ENCODE measurements around the gene ZBTB44. TPM values are rescaled to one million over a fixed set of nuclear protein-coding genes. Genes with fewer than 3 reads are reported as not detected.
"Not testable (repeated sequence)": the region's sequence is repeated elsewhere in the genome, so short reads cannot be mapped to it uniquely, and the experiment has no call there.

The ZBTB44 gene
- total RNA-seq, 1 experiment from 2014 or later: 66.4 TPM

DNA sequence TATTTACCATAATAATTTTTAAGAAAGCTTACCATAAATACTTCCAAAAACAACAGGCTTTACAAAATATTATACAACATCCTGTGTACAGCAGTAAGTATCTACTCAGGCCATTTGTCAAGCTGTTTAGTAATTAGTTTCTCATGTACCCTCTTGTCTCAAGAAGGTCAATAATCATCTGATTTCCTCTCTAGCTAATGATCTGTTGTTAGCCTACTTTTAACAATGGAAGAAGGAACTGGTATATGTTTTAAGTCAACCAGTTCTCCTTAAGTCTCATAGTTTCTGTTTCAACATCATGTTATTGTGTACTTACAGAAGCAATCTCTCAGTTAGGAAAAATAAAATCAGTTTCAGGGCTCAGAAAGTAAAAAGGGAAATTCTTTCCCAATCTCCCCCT is 81.2 kb downstream of the ZBTB44 start:
- ATAC-seq; H3K27ac ChIP-seq (ENCODE audit: low read length); BruUV-seq (replicated peaks); CTCF ChIA-PET; H3K4me3 ChIP-seq (ENCODE audit: low read depth in 2 of 2, low read length in 2 of 2); POLR2A ChIA-PET; H3K27me3 ChIP-seq (ENCODE audit: control insufficient read depth, insufficient read depth, low read length); DNase-seq (ENCODE audit: low read depth, low spot score); H3K9me3 ChIP-seq (ENCODE audit: control insufficient read depth, insufficient read depth, low read depth, low read length); H3K4me1 ChIP-seq (ENCODE audit: control insufficient read depth, insufficient read depth, low read length); in situ Hi-C loops (cut with HindIII; ENCODE audit: low pct_unique_long_range_greater_than_20kb, low sequenced_read_pairs); intact Hi-C loops (cut with micrococcal nuclease; ENCODE audit: unreplicated experiment): not testable (repeated sequence)
- peaks cover 23% of the 10 kb centered on the region for H3K36me3 ChIP-seq (ENCODE audit: control insufficient read depth, insufficient read depth, low read length)

DNA sequence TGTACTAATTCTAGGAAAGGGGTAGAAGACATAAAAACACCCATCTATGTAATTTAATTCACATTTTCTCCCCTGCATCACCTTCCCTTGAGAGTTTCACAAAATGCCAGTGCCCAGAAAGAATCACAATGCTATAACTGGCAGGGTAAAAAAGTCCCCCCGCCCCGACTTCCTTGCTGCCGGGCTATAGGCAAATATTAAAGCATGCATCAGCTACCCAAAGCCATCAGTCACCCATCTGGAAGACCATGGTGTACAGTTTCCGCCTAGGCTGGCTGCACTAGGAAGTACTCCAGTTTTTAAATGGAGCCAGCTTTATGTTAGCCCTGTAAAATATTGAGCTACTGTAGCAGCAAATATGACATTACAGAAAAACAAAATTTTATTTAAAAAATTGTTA is 87.3 kb downstream of the ZBTB44 start:
- ChIA-PET CTCF (no interaction called here), POLR2A (no interaction called here)
- Histone ChIP-seq H3K4me3 (ENCODE audit: low read depth in 2 of 2, low read length in 2 of 2) (no peak overlapping the region), H3K9me3 (ENCODE audit: control insufficient read depth, insufficient read depth, low read depth, low read length) (no peaks in the 10 kb centered on the region), H3K27me3 (ENCODE audit: control insufficient read depth, insufficient read depth, low read length) (no peaks in the 10 kb centered on the region), H3K36me3 (ENCODE audit: control insufficient read depth, insufficient read depth, low read length) (peaks cover 5% of the 10 kb centered on the region; the same call in 1 of the 2 replicates), H3K27ac (ENCODE audit: low read length) (no peak overlapping the region), H3K4me1 (ENCODE audit: control insufficient read depth, insufficient read depth, low read length) (no peaks in the 10 kb centered on the region)
- in situ Hi-C loops (cut with HindIII; ENCODE audit: low pct_unique_long_range_greater_than_20kb, low sequenced_read_pairs): no loop called here
- TF ChIP-seq, protein P1, sequence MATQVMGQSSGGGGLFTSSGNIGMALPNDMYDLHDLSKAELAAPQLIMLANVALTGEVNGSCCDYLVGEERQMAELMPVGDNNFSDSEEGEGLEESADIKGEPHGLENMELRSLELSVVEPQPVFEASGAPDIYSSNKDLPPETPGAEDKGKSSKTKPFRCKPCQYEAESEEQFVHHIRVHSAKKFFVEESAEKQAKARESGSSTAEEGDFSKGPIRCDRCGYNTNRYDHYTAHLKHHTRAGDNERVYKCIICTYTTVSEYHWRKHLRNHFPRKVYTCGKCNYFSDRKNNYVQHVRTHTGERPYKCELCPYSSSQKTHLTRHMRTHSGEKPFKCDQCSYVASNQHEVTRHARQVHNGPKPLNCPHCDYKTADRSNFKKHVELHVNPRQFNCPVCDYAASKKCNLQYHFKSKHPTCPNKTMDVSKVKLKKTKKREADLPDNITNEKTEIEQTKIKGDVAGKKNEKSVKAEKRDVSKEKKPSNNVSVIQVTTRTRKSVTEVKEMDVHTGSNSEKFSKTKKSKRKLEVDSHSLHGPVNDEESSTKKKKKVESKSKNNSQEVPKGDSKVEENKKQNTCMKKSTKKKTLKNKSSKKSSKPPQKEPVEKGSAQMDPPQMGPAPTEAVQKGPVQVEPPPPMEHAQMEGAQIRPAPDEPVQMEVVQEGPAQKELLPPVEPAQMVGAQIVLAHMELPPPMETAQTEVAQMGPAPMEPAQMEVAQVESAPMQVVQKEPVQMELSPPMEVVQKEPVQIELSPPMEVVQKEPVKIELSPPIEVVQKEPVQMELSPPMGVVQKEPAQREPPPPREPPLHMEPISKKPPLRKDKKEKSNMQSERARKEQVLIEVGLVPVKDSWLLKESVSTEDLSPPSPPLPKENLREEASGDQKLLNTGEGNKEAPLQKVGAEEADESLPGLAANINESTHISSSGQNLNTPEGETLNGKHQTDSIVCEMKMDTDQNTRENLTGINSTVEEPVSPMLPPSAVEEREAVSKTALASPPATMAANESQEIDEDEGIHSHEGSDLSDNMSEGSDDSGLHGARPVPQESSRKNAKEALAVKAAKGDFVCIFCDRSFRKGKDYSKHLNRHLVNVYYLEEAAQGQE (IDR thresholded peaks at IDR 0.05; ENCODE audit: insufficient read depth in 1 of 2, low read depth in 2 of 2, low read length in 1 of 2): no peak
- TF ChIP-seq POLR2AphosphoS5 (IDR thresholded peaks at IDR 0.05; ENCODE audit: low read depth, low read length) (no peak), TCF7L2 (IDR thresholded peaks at IDR 0.05; ENCODE audit: low read depth, low read length) (no peak), SIN3A (IDR thresholded peaks at IDR 0.05; ENCODE audit: borderline replicate concordance, insufficient read depth, low read depth, low read length) (no peak)
- TF ChIP-seq, protein P2, sequence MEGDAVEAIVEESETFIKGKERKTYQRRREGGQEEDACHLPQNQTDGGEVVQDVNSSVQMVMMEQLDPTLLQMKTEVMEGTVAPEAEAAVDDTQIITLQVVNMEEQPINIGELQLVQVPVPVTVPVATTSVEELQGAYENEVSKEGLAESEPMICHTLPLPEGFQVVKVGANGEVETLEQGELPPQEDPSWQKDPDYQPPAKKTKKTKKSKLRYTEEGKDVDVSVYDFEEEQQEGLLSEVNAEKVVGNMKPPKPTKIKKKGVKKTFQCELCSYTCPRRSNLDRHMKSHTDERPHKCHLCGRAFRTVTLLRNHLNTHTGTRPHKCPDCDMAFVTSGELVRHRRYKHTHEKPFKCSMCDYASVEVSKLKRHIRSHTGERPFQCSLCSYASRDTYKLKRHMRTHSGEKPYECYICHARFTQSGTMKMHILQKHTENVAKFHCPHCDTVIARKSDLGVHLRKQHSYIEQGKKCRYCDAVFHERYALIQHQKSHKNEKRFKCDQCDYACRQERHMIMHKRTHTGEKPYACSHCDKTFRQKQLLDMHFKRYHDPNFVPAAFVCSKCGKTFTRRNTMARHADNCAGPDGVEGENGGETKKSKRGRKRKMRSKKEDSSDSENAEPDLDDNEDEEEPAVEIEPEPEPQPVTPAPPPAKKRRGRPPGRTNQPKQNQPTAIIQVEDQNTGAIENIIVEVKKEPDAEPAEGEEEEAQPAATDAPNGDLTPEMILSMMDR (IDR thresholded peaks at IDR 0.05): no peak
- intact Hi-C loops (cut with micrococcal nuclease; ENCODE audit: unreplicated experiment): no loop called here
- DNase-seq (ENCODE audit: low read depth, low spot score) (no peak), ATAC-seq (no peak)
- no TSS peak for BruUV-seq (replicated peaks)

DNA sequence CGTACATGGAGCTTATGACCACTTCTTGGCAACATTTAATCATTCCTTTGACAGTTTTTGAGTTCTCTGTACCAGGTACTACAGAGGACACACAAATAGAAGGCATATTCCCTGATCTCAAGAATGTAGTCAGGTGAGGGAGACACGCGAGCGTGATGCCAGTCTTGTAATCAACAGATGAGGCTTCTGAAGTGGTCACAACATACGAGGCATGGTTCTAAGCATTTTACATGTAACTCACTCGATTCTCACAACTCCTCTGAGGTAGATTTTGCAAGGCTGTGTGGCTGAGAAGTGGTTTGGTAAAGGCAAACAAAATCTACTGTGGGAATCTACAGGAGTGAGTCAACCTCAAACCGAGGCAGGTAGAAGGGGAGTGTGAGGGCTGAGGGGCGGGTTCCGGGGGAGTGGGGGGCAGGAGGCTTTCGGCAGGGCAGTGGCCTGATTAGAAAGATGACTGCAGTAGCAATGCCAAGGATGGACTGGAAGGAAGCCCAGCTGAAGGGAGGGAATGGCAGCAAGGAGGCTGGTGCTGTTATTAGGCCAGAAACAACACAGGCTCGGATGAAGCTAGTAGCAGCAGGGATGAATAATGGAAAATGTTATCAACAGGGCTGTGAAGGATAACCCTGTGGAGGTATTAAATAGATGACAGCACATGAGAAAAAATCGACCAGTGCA is 91.3 kb downstream of the ZBTB44 start:
- no peaks in the 10 kb centered on the region for H3K9me3 ChIP-seq (ENCODE audit: control insufficient read depth, insufficient read depth, low read depth, low read length)
- DNase-seq (ENCODE audit: low read depth, low spot score) (no peak), ATAC-seq (no peak)
- H3K27ac ChIP-seq (ENCODE audit: low read length): no peak overlapping the region
- intact Hi-C loops (cut with micrococcal nuclease; ENCODE audit: unreplicated experiment) (no loop called here), in situ Hi-C loops (cut with HindIII; ENCODE audit: low pct_unique_long_range_greater_than_20kb, low sequenced_read_pairs) (no loop called here)
- POLR2A ChIA-PET: no interaction called here
- no peaks in the 10 kb centered on the region for H3K36me3 ChIP-seq (ENCODE audit: control insufficient read depth, insufficient read depth, low read length)
- H3K27me3 ChIP-seq (ENCODE audit: control insufficient read depth, insufficient read depth, low read length): no peaks in the 10 kb centered on the region
- TF ChIP-seq POLR2AphosphoS5 (IDR thresholded peaks at IDR 0.05; ENCODE audit: low read depth, low read length) (no peak), TCF7L2 (IDR thresholded peaks at IDR 0.05; ENCODE audit: low read depth, low read length) (no peak)
- no TSS peak for BruUV-seq (replicated peaks)
- no peaks in the 10 kb centered on the region for H3K4me1 ChIP-seq (ENCODE audit: control insufficient read depth, insufficient read depth, low read length)
- CTCF ChIA-PET: no interaction called here
- H3K4me3 ChIP-seq (ENCODE audit: low read depth in 2 of 2, low read length in 2 of 2): no peak overlapping the region
